Measurements from ENCODE around the gene ALDOB.
A peak's percentile ranks its signal among the peaks of the same experiment; 100 is the strongest.

ALDOB gene

GRCh38 chr9:101435601-101436079 lies at the start of gene ALDOB:
ALDOB (minus strand) TSS chr9:101435774; CDS start chr9:101430887, 4,887 bp downstream.
- TF ChIP-seq EP300 (IDR thresholded peaks at IDR 0.05; ENCODE audit: borderline replicate concordance): no peak
- no peak for TF ChIP-seq TEAD4 (IDR thresholded peaks at IDR 0.05)
- TF ChIP-seq REST (IDR thresholded peaks at IDR 0.05; ENCODE audit: low read depth): no peak
- TF ChIP-seq TAF1 (IDR thresholded peaks at IDR 0.05; ENCODE audit: low read depth): no peak

- no peak for TF ChIP-seq REST (IDR thresholded peaks at IDR 0.05; ENCODE audit: low read depth)
- no peak for TF ChIP-seq CREB1 (IDR thresholded peaks at IDR 0.05; ENCODE audit: low read depth)
- TF ChIP-seq TAF1 (IDR thresholded peaks at IDR 0.05; ENCODE audit: low read depth): no peak
- no peak for TF ChIP-seq NFIC (IDR thresholded peaks at IDR 0.05)
- no peak for TF ChIP-seq RAD21 (IDR thresholded peaks at IDR 0.05; ENCODE audit: low read depth)
- TF ChIP-seq TEAD4 (IDR thresholded peaks at IDR 0.05): no peak
- TF ChIP-seq EP300 (IDR thresholded peaks at IDR 0.05; ENCODE audit: borderline replicate concordance): no peak
- TF ChIP-seq EGR1 (IDR thresholded peaks at IDR 0.05): no peak
- TF ChIP-seq TCF12 (IDR thresholded peaks at IDR 0.05; ENCODE audit: low read depth): no peak
- no peak for TF ChIP-seq ZBTB7A (IDR thresholded peaks at IDR 0.05; ENCODE audit: low read depth)
- no peak for TF ChIP-seq CEBPB (IDR thresholded peaks at IDR 0.05)
- no peak for TF ChIP-seq MAX (IDR thresholded peaks at IDR 0.05)
These were observed 48.5 kb upstream of the ALDOB start for GRCh38 chr9:101484046-101484445.

- TF ChIP-seq TCF12 (IDR thresholded peaks at IDR 0.05; ENCODE audit: low read depth) (no peak), MAX (IDR thresholded peaks at IDR 0.05) (no peak), RAD21 (IDR thresholded peaks at IDR 0.05; ENCODE audit: low read depth) (no peak), TAF1 (IDR thresholded peaks at IDR 0.05; ENCODE audit: low read depth) (no peak), EP300 (IDR thresholded peaks at IDR 0.05; ENCODE audit: borderline replicate concordance) (no peak), TEAD4 (IDR thresholded peaks at IDR 0.05) (no peak), EGR1 (IDR thresholded peaks at IDR 0.05) (no peak), ZBTB7A (IDR thresholded peaks at IDR 0.05; ENCODE audit: low read depth) (no peak), REST (IDR thresholded peaks at IDR 0.05; ENCODE audit: low read depth) (no peak)
These were observed 45.7 kb upstream of the ALDOB start for GRCh38 chr9:101481261-101481660.

GRCh38 chr9:101480386-101480785 lies 44.8 kb upstream of the ALDOB start:
- peak; percentile 46; the same call in 1 of the 2 replicates for TF ChIP-seq TCF12 (IDR thresholded peaks at IDR 0.05; ENCODE audit: low read depth)
- no peak for TF ChIP-seq MAX (IDR thresholded peaks at IDR 0.05)
- TF ChIP-seq FOXM1 (IDR thresholded peaks at IDR 0.05; ENCODE audit: borderline replicate concordance, low read depth): no peak; the same call in 1 of the 2 replicates
- no peak for TF ChIP-seq REST (IDR thresholded peaks at IDR 0.05; ENCODE audit: low read depth)
- peak; percentile 60; the same call in 1 of the 2 replicates for TF ChIP-seq NFIC (IDR thresholded peaks at IDR 0.05)
- TF ChIP-seq EGR1 (IDR thresholded peaks at IDR 0.05): no peak
- no peak for TF ChIP-seq CREB1 (IDR thresholded peaks at IDR 0.05; ENCODE audit: low read depth)
- no peak for TF ChIP-seq USF1 (IDR thresholded peaks at IDR 0.05)
- no peak for TF ChIP-seq TAF1 (IDR thresholded peaks at IDR 0.05; ENCODE audit: low read depth)
- TF ChIP-seq RAD21 (IDR thresholded peaks at IDR 0.05; ENCODE audit: low read depth): no peak
- peak; percentile 47 for TF ChIP-seq TEAD4 (IDR thresholded peaks at IDR 0.05)

Data from Ishikawa (cell line).